Spleen (tissue), 7 donors: ENCODE results near the gene AHCY.

Experiments used
- CTCF ChIP-seq, 11 experiments: fragments of 200-600 bp in 7 of 11; fragments of 450-650 bp in 4 of 11; sonication (generic) in 4 of 11; IDR thresholded peaks in 8 of 11; conservative IDR thresholded peaks in 3 of 11; 1 replicate in 7 of 11; 2 replicates in 4 of 11; pipeline versions ENCODE4 v1.4.0 to v1.8.0; 2016 to 2021; ENCODE audit warnings: antibody characterized with exemption in 11 of 11, inconsistent platforms in 4 of 11, mild to moderate bottlenecking in 1 of 11
- POLR2A ChIP-seq, 3 donors: fragments of 450-650 bp; IDR thresholded peaks; one replicate each; pipeline ENCODE4 v1.5.1; 2017; ENCODE audit warnings: antibody characterized with exemption in 3 of 3, mild to moderate bottlenecking in 1 of 3
- POLR2AphosphoS5 ChIP-seq, 3 donors: sonication (generic); formaldehyde crosslinking; IDR thresholded peaks; one replicate each; pipeline ENCODE4 v1.5.1; 2017; ENCODE audit warnings: antibody characterized with exemption in 3 of 3
- donor health status: DM: no; HTN: no; CAD: no; lungs with moderate emphysema.
- donor health status: DM: no; HTN: no; CAD: no.
- donor health status: DM: no; HTN: no; CAD: no.

- TF ChIP-seq CTCF (IDR thresholded peaks at IDR 0.05 in 8 of 11, conservative IDR thresholded peaks at IDR 0.05 in 3 of 11) = no peak
- no peak for TF ChIP-seq POLR2AphosphoS5 (IDR thresholded peaks at IDR 0.05)
- no peak for TF ChIP-seq POLR2A (IDR thresholded peaks at IDR 0.05)
These were observed 40.5 kb upstream of the AHCY start for GRCh38 chr20:34343458-34344211.
